Sigmoid colon (tissue), 4 donors: Measurements from ENCODE around the gene ECHS1.

ENCODE experiments used
- CTCF ChIP-seq, 4 experiments: fragments of 450-650 bp in 3 of 4; fragments of 200-600 bp in 1 of 4; IDR thresholded peaks; one replicate each; pipeline ENCODE4 v1.5.1; 2016 to 2019; ENCODE audit warnings: antibody characterized with exemption in 4 of 4, mild to moderate bottlenecking in 3 of 4, moderate library complexity in 2 of 4
- EP300 ChIP-seq, 4 donors: sonication (generic); formaldehyde crosslinking; IDR thresholded peaks; one replicate each; pipeline ENCODE4 v1.6.1; 2017; ENCODE audit warnings: antibody characterized with exemption in 4 of 4
- POLR2A ChIP-seq, 2 donors: fragments of 450-650 bp; IDR thresholded peaks; one replicate each; pipeline ENCODE4 v1.6.1; 2016; ENCODE audit warnings: antibody characterized with exemption in 2 of 2, mild to moderate bottlenecking in 2 of 2, moderate library complexity in 2 of 2
- POLR2AphosphoS5 ChIP-seq, 4 donors: sonication (generic); formaldehyde crosslinking; IDR thresholded peaks; one replicate each; pipeline ENCODE4 v1.6.1; 2017; ENCODE audit warnings: antibody characterized with exemption in 4 of 4

DNA sequence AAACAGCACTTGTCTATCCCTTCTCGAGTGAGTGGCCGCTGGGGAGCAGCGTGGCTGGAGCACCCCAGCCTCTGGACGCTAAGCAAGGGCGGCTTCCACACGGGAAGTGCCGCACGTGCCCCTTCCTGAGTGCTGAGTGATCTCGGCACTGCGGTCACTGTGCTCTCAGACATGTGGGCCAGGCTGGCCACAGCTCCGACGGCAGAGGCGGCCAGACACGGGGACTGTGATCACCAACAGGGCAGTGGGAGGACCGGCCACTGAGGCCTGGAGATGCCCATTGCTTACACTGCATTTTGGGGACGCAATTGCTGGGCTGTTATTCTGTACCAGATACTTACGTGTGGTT lies 7.0 kb downstream of the ECHS1 start:
- TF ChIP-seq CTCF (IDR thresholded peaks at IDR 0.05) (no peak), POLR2A (IDR thresholded peaks at IDR 0.05) (no peak), POLR2AphosphoS5 (IDR thresholded peaks at IDR 0.05) (no peak), EP300 (IDR thresholded peaks at IDR 0.05) (no peak)
